UCSD-AML1 (cell line): Measurements from ENCODE around the gene GOSR1.
"Not testable (repeated sequence)": the region's sequence is repeated elsewhere in the genome, so short reads cannot be mapped to it uniquely, and the experiment has no call there.

ENCODE experiments used
- DNase-seq: peaks from one replicate; lab custom pipeline; 2025; ENCODE audit not compliant: unreplicated experiment; lab: John Stamatoyannopoulos, UW

Gene GOSR1

DNA sequence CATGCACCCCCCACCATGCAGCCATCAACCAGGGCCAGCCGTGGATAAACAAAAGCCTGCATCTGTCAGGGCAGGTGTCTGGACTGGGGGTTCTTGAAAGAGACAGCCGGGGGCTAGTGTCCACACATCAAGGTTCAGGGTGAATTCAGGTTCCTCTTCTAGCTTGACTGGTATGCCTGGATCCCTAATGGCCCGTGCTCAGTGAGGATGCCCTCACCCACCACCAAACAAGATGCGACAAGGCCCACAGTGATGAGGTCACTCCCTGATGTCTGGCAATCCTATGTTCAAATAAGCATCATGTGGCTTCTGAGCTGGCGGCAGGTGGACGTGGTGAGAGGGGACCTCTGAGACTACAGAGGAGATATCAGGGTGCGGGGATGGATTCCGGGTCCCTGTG, 64.6 kb downstream of the GOSR1 start:
- DNase-seq, result no peak

DNA sequence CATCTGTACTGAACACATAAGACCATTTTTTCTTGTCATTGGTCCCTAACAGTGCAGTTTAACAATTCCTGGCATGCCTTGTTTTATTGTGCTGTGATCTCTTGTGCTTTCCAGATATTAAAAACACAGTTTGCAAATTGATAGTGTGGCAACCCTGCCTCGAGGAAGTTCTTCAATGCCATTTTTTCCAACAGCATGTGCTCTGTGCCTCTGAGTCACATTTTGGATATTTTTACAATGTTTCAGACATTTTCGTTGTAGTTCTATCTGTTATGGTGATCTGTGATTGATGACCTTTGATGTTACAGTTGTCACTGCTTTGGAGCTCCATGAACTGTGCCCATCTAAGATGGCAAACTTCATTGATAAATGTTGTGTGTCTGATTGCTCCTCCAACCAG, 66.2 kb downstream of the GOSR1 start:
- DNase-seq, result no peak

DNA sequence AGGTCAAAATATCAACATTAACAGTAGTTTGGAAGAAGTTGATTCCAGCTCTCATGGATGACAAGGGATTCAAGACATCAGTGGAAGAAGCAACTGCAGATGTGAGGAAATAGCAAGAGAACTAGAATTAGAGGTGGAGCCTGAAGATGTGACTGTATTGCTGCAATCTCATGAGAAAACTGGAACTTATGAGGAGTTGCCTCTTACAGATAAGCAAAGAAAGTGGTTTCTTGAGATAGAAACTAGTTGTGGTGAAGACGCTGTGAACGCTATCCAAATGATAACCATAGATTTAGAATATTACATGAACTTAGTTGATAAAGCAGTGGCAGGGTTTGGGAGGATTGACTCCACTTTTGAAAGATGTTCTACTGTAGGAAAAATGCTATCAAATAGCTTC, 67.8 kb downstream of the GOSR1 start:
- no peak for DNase-seq

DNA sequence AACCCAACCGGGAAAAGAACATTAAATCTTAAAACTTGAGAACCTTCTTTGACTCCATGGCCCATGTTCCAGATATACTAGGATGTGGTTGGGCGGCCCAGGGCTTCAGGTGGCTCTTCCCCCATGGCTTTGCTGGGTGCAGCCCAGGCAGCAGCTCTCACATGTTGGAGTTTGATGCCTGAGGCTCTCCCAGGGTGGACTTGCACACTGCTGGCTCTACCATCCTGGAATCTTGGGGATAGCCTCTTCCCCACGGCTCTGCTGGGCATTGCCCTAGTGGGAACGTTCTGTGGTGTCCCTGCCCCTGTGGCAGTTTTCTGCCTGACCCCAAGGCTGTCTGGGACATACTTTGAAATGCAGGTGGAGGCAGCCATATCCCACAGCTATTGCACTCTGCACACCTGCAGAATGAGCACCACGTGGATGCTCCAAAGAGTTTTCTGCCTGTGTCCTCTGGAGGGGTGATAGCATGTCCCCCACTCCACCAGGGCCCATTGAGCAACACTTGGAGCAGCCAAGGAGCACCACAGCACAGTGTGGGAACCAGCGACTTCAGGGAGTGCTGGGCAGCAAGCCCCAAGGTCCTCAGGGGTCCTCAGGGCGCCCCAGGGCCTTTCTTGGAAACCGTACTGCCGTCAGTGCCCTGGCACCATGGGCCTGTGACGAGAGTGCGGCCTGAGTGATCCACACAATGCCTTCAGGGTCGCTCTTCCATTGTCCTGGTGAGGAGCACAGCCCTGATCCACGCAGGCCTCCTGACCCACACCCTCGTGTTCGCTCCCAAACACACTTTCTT, 70.8 kb downstream of the GOSR1 start:
- no peak for DNase-seq

DNA sequence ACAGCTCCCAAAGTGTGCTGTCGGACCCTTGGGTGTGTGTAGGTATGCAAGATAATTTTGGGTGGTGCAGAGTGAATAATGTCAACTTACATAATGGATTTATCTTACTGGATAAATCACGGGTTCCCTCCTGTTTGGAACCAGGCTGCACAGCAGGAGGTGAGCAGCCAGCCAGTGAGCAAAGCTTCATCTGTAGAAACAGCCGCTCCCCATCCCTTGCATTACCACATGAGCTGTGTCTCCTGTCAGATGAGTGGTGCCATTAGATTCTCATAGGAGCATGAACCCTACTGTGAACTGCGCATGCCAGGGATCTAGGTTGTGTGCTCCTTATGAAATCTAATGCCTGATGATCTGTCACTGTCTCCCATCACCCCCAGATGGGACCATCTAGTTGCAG, 72.0 kb downstream of the GOSR1 start:
- DNase-seq, result not testable (repeated sequence)

DNA sequence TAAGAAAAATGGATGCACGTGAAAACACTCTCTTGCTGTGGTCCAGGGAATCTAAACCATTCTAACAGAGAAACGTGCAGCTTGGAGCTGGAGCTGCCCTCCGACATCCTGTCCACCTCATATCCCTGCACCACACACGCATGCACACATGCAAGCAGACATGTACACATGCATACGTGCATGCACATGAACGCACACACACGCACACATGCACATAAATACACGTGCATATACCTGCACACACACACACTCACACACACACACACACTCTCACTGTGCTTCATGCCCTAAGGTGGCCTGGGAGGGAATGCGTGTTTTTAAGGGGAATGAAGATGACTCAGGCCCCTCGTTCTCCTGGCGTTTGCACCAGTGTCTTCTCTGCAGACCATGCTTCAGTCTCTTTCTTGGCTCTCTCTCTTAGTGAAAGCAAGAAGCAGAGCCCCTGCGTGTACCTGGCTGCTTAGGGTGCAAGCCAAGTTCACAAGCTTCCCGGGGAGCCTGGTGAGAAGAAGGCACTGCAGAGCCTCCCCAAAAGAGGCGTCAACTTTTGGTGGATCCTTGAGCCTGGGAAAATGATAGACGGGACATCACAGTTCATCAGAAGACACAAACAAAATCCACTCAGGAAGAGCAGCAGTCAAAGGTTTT, 72.8 kb downstream of the GOSR1 start:
- DNase-seq, result no peak

DNA sequence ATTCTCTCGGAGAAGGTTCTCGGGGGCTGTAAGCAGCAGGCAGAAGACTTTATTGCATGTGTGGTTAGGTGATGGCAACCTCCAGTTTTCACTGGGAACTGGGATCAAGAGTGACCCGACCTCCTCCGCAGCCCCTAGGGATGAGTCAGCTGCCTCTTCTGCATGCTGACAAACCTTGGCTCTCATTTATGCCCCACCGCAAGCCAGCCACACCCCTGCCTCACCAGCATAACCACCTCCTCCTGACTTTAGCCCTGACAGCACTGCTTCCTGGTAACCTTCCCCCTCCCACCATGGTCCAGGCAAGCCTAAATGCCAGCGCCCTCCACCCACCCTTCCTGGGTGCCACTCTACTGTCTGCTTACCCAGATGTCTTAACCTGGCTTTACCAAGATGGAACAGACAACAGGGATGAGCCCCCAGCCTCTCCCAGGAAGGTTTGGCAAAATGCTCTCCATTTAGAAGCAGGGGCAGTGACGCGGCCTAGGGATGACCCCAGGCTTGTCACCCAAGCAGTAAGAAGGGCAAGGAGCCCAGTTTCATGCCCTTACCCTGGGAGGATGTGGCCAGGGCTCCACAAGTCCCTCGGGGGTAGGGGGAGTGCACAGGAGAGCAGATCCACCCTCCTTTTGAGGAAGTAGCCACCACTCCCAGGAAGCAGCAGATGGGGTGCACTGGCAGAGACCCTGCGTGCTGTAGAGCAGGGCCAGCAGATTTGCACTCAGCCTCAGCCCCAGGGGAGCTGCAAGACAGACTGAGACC, 73.5 kb downstream of the GOSR1 start:
- peak; percentile 56 for DNase-seq

DNA sequence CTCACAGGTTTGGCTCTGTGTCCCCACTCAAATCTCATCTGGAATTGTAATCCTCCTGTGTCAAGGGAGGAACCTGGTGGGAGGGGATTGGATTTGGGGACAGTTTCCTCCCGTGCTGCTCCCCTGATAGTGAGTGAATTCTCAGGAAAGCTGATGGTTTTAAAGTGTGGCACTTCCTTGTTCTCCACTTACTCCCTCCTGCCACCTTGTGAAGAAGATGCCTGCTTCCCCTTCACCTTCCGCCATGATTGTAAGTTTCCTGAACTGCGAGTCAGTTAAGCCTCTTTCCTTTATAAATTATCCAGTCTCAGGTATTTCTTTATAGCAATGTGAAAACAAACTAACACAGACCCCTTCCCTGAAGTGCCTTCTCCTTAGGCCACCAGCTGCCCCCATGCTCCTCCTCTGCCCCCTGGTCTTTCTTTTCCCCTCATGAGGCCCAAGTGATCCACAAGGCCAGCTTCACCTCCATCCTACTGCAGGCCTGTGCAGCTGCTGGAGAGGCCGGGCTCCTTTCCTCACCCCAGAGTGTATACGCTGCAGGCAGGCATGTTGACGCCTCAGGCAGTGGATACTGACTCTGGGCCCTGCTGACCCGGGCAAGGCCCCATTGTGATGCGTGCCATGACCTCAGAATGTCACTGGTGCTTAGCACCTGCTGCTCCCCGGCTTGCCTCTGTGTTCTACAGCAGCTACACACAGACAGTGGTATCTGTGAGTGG, 74.2 kb downstream of the GOSR1 start:
- DNase-seq, result not testable (repeated sequence)

DNA sequence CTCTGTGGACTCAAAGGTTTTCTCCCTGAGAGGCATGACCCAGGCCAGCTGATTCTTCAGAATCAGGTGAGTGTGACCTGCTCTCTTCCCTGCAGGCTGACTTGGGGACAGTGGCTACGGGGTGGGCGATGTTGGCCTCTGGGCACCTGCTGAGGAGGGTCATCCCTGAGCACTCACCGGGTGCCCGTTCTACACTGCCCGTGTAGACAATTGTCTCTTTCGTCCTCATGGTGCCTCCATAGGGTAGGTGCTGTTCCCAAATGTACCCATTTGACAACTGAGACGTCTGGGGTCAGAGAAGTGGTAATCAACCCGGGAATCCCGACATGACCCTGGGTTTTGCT, 74.8 kb downstream of the GOSR1 start:
- DNase-seq, result no peak

DNA sequence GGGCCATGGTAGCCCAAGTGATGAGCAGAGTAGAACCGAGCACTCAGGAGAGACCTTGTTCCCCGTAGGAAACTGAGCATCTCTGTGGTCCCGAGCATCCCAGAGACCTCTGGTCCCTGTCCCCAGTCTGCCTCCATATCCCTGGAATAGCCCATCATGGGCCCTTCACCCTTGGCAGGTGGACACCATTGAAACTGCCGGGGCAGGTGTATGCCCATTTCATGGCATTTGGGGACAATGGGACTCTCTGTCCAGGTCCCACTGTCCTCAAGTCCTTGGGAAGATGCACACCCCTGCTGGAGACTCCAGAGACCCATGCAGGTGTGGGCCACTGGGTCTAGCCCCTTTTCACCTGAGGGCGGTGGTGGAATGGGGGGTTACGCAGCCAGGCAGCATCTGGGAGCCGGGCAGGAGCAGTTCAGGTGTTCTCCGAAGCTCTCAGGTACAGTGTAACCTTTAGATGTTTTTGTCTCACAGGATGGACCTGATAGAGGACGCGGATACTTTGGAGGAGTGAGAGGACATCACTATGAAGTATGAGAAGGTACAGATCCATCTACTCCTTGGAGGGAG, 75.9 kb downstream of the GOSR1 start:
- DNase-seq, result no peak

DNA sequence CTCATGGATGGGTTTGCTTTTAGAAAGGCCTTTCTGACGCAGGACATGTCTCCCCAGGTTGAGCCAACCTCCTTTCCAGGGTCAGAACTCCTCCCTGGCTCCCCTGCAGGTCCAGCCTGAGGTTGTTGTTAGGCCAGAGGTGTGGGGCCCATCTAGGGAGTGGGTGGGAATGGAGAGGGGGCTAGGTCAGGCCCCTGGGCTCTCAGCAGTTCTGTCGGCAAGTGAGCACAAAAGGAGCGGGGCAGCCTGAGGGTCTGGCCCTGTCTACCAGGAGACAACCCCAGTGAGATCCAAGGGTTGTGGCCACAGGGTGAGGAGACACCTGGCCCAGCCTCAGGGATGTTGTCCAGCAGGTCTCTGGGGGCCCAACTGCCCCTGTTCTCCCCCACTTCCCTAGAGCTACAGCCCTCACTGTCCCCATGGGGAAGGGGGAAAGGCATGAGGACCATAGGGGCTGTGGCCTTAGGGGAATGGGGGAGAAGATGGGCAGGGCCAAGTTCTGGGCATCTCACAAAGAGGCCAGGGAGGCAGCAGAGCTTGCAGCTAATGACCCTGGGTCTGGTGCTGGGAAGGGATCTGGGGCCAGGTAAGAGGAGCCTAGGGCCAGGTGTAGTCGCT, 76.7 kb downstream of the GOSR1 start:
- not testable (repeated sequence) for DNase-seq

DNA sequence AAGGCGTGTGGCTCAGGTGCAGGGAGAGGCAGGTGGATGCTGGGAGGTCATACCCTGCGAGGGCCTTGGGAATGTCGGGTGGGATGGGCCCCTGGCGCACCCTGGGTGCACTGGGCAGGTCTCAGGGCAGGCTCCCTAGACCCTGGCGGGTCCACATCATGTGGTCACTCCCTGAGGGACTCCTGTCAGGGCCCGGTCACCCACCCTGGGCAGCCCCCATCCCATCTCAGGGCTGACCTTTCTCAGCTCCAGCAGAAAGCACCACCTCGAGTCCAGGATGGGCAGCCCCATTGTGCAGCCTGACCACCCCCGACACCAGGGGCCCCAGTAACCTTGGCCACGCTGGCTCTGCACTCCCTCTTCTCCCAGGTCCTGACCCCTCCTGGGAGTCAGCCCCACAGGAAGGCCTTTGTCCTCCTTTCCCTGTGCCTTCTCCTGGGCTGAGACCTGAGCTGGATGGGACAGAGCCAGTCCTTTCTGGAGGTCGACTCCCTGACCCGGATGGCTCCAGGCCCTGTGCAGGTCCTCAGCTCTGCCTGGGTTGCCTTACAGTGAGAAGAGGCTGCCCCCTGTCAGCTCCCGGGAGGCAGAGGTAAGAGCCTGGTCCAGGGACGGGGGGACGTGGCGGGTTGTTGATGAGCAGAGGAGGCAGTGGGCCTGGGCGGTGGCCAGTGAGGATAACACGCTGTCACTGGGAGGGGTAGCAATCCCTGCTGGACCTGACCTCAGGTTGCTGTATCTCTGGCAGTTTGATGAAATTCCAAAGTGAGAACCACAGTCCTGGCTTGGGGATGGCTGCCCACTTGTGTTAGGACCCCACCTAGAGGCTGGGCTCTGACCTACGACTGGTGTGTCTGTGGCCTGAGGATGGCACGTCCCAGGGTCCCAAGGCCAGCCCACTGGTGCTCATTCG, 77.9 kb downstream of the GOSR1 start:
- DNase-seq, result peak; percentile 35

DNA sequence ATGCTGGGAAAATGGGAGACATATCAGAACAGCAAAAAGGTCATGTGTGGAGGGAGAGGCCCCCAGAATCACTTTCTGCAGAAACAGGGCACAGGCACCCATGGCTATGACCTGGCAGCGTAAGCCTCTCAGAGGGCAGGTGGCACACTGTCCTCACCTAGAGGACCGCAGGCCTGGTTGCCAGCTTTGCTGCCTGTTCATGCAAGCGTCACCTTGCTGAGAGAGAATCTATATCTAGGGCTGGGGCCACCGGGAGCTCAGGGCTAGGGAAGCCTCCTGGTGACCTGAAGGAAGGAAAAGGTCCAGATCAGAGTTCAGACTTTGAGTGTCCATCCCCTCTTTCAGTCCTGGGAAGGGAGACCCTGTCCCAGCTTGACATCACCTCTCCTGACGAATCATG, 78.7 kb downstream of the GOSR1 start:
- no peak for DNase-seq

DNA sequence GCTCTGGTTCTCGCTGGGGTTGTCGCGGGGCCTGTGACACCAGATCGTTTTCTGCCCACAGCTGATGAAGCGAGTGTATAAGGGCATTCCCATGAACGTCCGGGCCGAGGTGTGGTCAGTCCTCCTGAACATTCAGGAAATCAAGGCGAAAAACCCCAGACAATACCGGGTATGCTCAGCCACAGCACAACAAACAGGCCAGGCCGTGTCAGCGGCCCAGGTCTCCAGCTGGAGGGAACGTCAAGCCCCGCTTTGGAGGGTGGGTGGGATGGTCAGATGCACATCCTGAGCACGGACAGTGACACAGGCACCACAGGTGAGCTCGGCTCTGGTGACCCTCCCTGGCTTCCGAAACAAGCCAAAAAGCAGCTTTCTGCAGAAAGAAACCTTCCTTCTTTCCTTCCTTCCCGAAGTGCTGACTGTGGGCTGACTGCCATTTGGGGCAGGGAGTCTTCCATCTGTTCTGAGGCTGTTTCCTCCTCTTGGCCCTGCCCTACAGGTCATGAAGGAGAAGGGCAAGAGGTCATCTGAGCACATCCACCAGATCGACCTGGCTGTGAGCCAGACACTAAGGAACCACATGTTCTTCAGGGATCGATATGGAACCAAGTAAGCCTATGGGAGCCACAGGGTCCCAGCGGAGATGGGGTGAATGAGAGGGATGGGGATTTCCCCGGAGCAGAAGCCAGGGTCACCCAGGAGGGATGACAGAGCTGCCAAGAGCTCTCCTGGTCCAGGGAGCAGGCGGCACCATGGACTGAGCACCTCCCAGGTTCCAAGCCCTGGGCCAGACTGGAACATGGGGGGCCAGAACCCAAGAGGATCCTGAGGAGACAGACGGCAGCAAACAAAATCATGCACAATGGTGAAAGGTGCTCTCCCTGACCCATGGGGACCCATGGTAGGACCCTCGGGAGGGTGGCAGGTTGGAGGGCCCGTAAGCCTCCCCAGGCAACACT, 79.4 kb downstream of the GOSR1 start:
- DNase-seq, result no peak

DNA sequence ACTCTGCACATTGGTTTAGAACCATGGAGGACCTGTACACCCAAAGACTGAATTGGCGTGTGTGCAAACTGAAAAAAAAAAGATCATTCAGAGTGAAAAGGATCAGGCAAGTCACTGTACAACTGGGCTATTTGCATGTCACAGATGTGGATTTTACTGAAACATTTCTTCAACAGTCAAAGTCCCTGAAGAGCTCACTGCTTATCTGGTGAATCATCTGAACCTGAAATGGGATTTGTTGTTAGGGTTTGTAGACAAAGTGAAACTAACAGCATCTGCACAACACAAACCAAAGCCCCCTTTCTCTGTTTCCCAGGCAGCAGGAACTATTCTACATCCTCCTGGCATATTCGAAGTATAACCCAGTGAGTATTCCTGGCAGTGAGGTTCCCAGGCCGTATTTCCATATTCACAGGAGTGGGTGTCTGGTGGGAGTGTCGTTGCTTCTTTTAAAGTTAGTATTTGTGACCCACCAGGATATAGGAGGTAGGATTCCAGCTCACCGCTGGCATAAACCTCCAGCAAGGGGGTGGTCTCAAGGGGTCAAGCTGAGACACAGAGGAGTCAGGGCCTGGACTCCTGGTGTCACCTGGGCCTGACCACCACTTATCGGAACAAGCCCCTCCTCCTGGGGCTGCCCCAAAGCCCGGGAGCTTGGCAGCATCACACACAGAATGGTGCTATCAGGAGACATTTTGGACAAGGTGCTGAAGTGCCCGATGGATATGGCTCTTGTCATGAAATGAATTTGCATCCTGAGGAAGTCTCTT, 80.9 kb downstream of the GOSR1 start:
- DNase-seq, result no peak

DNA sequence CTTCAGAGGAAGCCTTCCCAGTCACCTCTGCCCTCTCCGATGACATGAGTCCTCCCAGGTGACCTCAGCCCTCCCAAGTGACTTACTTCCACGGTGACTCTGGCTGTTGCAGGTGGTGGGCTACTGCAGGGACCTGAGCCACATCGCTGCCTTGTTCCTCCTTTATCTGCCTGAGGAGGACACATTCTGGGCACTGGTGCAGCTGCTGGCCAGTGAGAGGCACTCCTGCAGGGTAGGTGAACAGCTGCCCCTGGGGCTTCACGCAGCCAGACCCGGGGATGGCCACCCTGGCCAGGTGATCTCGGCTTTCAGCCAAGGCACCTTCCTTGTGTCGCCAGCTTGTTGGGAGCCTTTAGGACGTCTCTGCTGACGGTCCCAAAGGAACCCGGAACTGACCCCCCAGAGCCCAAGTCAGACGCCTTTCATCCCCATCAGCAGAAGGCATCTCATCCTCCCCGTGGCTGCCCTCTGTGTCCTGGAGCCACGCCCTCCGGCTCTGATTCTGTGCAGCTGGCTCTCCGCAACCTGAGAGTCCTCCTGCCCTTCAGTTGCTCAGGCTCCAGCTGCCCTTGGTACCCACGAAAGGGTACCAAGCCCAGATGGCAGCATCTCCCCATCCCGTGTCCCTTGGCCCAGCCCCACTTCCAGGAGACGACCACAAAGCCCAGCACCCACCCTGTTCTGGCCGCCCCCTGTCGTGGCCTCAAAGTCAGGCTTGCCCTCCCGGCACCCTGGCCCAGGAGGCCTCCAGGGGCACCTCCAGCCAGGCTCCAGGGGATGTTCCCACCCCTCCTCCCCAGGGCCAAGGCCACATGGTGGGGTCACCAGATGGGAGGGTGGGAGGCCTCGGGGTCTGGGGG, 81.7 kb downstream of the GOSR1 start:
- DNase-seq, result no peak

DNA sequence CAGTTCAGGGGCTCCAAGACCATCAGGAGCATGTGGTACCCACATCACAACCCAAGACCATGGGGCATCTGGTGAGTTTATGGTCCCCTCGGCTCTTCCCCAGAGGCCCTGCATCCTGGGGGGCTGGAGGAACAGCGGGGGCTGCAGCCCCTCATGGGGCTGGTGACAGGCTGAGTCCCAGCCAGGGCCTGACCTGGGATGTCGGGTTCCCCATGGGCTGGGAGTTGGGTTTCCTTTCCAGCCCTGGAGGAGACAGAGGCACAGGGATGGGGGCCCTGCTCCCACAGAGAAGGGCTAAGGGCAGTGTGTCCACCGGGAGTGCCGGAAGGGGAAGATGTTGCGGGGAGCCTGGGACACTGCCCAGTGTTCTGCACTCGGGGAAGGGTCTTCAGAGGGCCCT, 82.4 kb downstream of the GOSR1 start:
- no peak for DNase-seq
